Keratinocyte (primary cell): ENCODE results near the gene SHISAL2B. TPM values are rescaled to one million over a fixed set of nuclear protein-coding genes. Genes with fewer than 3 reads are reported as not detected.

Source experiments
- DNase-seq: peaks from one replicate; pipeline ENCODE4 v3.0.0-alpha.2; 2011; ENCODE audit warnings: low read depth, missing footprints, low spot score
- FAIRE-seq: peaks from 2 replicates; lab custom pipeline; 2011; peaks lifted over from hg19 to GRCh38; lab: Jason Lieb, UNC
- H2AFZ ChIP-seq: 2 replicates; pipeline ENCODE4 v1.6.0; 2012; ENCODE audit warnings: low read length, control low read depth, inconsistent platforms; ENCODE audit not compliant: control insufficient read depth
- H3K27ac ChIP-seq: 2 replicates; pipeline ENCODE4 v1.5.1; 2011; ENCODE audit warnings: low read length; ENCODE audit not compliant: control insufficient read depth, insufficient read depth
- H3K27me3 ChIP-seq: 3 replicates; pipeline ENCODE4 v1.6.0; 2011; ENCODE audit warnings: low read length; ENCODE audit not compliant: control insufficient read depth, insufficient read depth; ENCODE audit errors: extremely low read depth
- H3K36me3 ChIP-seq, 2 experiments: 2 replicates in 1 of 2; 3 replicates in 1 of 2; pipeline ENCODE4 v1.5.1; 2011; ENCODE audit warnings: low read length in 2 of 2, mild to moderate bottlenecking in 1 of 2; ENCODE audit not compliant: control insufficient read depth in 2 of 2, insufficient read depth in 2 of 2; ENCODE audit errors: extremely low read depth in 1 of 2
- H3K4me1 ChIP-seq: 3 replicates; pipeline ENCODE4 v1.5.1; 2011; ENCODE audit warnings: low read length; ENCODE audit not compliant: control insufficient read depth, insufficient read depth; ENCODE audit errors: extremely low read depth
- H3K4me2 ChIP-seq: 3 replicates; pipeline ENCODE4 v1.6.0; 2011; ENCODE audit warnings: low read depth, low read length; ENCODE audit not compliant: control insufficient read depth, insufficient read depth; ENCODE audit errors: extremely low read depth
- H3K4me3 ChIP-seq, 3 experiments: fragments of 200-600 bp in 1 of 3; sonication (generic) in 1 of 3; 2 replicates in 2 of 3; 3 replicates in 1 of 3; pipeline ENCODE4 v1.5.1; 2011 to 2016; ENCODE audit warnings: low read length in 3 of 3, mild to moderate bottlenecking in 3 of 3, control low read depth in 2 of 3, inconsistent platforms in 1 of 3, low read depth in 1 of 3, mixed read lengths in 1 of 3, mixed run types in 1 of 3, moderate library complexity in 1 of 3; ENCODE audit not compliant: control insufficient read depth in 2 of 3, insufficient read depth in 2 of 3; ENCODE audit errors: extremely low read depth in 1 of 3
- H3K79me2 ChIP-seq: 2 replicates; pipeline ENCODE4 v1.6.0; 2012; ENCODE audit warnings: low read length; ENCODE audit not compliant: control insufficient read depth, insufficient read depth
- H3K9ac ChIP-seq: 3 replicates; pipeline ENCODE4 v1.6.0; 2011; ENCODE audit warnings: low read length; ENCODE audit not compliant: control insufficient read depth, insufficient read depth; ENCODE audit errors: extremely low read depth
- H3K9me1 ChIP-seq: 3 replicates; pipeline ENCODE4 v1.6.0; 2011; ENCODE audit warnings: low read length; ENCODE audit not compliant: control insufficient read depth, insufficient read depth; ENCODE audit errors: extremely low read depth
- H3K9me3 ChIP-seq: 2 replicates; pipeline ENCODE4 v1.5.1; 2012; ENCODE audit warnings: low read depth, low read length; ENCODE audit not compliant: control insufficient read depth
- H4K20me1 ChIP-seq: 3 replicates; pipeline ENCODE4 v1.6.0; 2011; ENCODE audit warnings: low read length; ENCODE audit not compliant: control insufficient read depth, insufficient read depth; ENCODE audit errors: extremely low read depth
- CTCF ChIP-seq, 3 experiments: IDR thresholded peaks in 1 of 3; conservative IDR thresholded peaks in 1 of 3; optimal IDR thresholded peaks in 1 of 3; 2 replicates in 2 of 3; 3 replicates in 1 of 3; pipeline versions ENCODE3 to v1.5.1; 2011; ENCODE audit warnings: low read length in 3 of 3, mild to moderate bottlenecking in 3 of 3, moderate library complexity in 2 of 3, control low read depth in 1 of 3, inconsistent platforms in 1 of 3; ENCODE audit not compliant: insufficient read depth in 2 of 3; ENCODE audit errors: extremely low read depth in 1 of 3
- EZH2 ChIP-seq: IDR thresholded peaks from one replicate; pipeline ENCODE4 v1.6.1; 2012; ENCODE audit warnings: inconsistent platforms, mild to moderate bottlenecking, low read length, moderate library complexity
- dilution Hi-C: fragments of 300-500 bp; cut with MboI; formaldehyde crosslinking; loops from one replicate; pipeline ENCODE4 v1.7.0; 2020; ENCODE audit warnings: low sequenced_read_pairs; ENCODE audit not compliant: extremely low pct_ligation_motif_present
- polyA plus RNA-seq, 5 experiments: library from polyadenylated mRNA; depleted of rRNA in 3 of 5; stranded (reverse) in 3 of 5; stranded (forward) in 1 of 5; unstranded in 1 of 5; fragments of >200 nt; gene quantifications; 1 replicate in 1 of 5; 2 replicates in 3 of 5; 3 replicates in 1 of 5; pipeline versions ENCODE4 v1.2.1 to v1.2.3, GENCODE V29; 2011 to 2012; ENCODE audit warnings: missing spikeins in 2 of 5, low read depth in 1 of 5, low replicate concordance in 1 of 5

SHISAL2B gene
- polyA plus RNA-seq, 1 donor (not counting 4 experiments of a cell fraction or from before 2014, with no cell fraction given): not detected

- H3K27ac ChIP-seq: no peak overlapping the region
- no peaks in the 10 kb centered on the region for H3K9me3 ChIP-seq
- no peaks in the 10 kb centered on the region for H3K36me3 ChIP-seq
- H3K79me2 ChIP-seq: no peaks in the 10 kb centered on the region
- FAIRE-seq (no peak), DNase-seq (no peak)
- H3K4me1 ChIP-seq: no peaks in the 10 kb centered on the region
- peaks cover 3% of the 10 kb centered on the region for H3K27me3 ChIP-seq
- no peaks in the 10 kb centered on the region for H4K20me1 ChIP-seq
- TF ChIP-seq CTCF (optimal IDR thresholded peaks at IDR 0.05 in 1 of 3, IDR thresholded peaks at IDR 0.05 in 1 of 3, conservative IDR thresholded peaks at IDR 0.05 in 1 of 3; ENCODE audit: extremely low read depth in 1 of 3, insufficient read depth in 2 of 3, low read length in 3 of 3) (no peak), EZH2 (no peak)
- H3K9me1 ChIP-seq: no peaks in the 10 kb centered on the region
- dilution Hi-C loops: no loop called here
- no peak overlapping the region for H2AFZ ChIP-seq
- no peak overlapping the region for H3K4me2 ChIP-seq
- no peak overlapping the region for H3K4me3 ChIP-seq
- H3K9ac ChIP-seq: no peak overlapping the region
Measured at GRCh38 chr5:64671678-64672077, 18.6 kb upstream of the SHISAL2B start.

- Histone ChIP-seq H3K4me2 (no peak overlapping the region), H2AFZ (no peak overlapping the region), H3K79me2 (no peaks in the 10 kb centered on the region), H3K27ac (no peak overlapping the region), H4K20me1 (no peaks in the 10 kb centered on the region), H3K27me3 (peaks cover 7% of the 10 kb centered on the region), H3K36me3 (no peaks in the 10 kb centered on the region), H3K9me3 (no peaks in the 10 kb centered on the region), H3K9me1 (no peaks in the 10 kb centered on the region), H3K9ac (no peak overlapping the region), H3K4me3 (no peak overlapping the region), H3K4me1 (no peaks in the 10 kb centered on the region)
- TF ChIP-seq CTCF (optimal IDR thresholded peaks at IDR 0.05 in 1 of 3, IDR thresholded peaks at IDR 0.05 in 1 of 3, conservative IDR thresholded peaks at IDR 0.05 in 1 of 3; ENCODE audit: extremely low read depth in 1 of 3, insufficient read depth in 2 of 3, low read length in 3 of 3): no peak
- no peak for TF ChIP-seq EZH2
- DNase-seq: no peak
- dilution Hi-C loops: no loop called here
- no peak for FAIRE-seq
Measured at GRCh38 chr5:64678374-64678773, 11.9 kb upstream of the SHISAL2B start.
